AG04449 (cell line): Measurements from ENCODE around the gene TOM1L2.
A peak's percentile ranks its signal among the peaks of the same experiment; 100 is the strongest.

ENCODE experiments used
- CTCF ChIA-PET: fragments of 350-600 bp; formaldehyde crosslinking; extraction: SDS; loops from one replicate; lab custom pipeline; 2021; ENCODE audit warnings: antibody characterized with exemption; lab: Yijun Ruan, JAX
- POLR2A ChIA-PET: fragments of 400-600, 350-600 bp; formaldehyde crosslinking; extraction: SDS; loops from one replicate; lab custom pipeline; 2020; ENCODE audit warnings: antibody characterized with exemption, inconsistent platforms; lab: Yijun Ruan, JAX
- DNase-seq: peaks from one replicate; pipeline ENCODE4 v3.0.0-alpha.2; 2010; ENCODE audit warnings: low read depth, low spot score
- H3K4me3 ChIP-seq: 2 replicates; pipeline ENCODE4 v1.5.1; 2011; ENCODE audit warnings: low read depth, mild to moderate bottlenecking, control low read depth, low read length
- CTCF ChIP-seq: IDR thresholded peaks from one replicate; pipeline ENCODE4 v1.5.1; 2011; ENCODE audit warnings: mild to moderate bottlenecking, moderate library complexity, low read length, control low read depth, inconsistent platforms; ENCODE audit not compliant: insufficient read depth; ENCODE audit errors: missing control alignments

Gene TOM1L2

DNA sequence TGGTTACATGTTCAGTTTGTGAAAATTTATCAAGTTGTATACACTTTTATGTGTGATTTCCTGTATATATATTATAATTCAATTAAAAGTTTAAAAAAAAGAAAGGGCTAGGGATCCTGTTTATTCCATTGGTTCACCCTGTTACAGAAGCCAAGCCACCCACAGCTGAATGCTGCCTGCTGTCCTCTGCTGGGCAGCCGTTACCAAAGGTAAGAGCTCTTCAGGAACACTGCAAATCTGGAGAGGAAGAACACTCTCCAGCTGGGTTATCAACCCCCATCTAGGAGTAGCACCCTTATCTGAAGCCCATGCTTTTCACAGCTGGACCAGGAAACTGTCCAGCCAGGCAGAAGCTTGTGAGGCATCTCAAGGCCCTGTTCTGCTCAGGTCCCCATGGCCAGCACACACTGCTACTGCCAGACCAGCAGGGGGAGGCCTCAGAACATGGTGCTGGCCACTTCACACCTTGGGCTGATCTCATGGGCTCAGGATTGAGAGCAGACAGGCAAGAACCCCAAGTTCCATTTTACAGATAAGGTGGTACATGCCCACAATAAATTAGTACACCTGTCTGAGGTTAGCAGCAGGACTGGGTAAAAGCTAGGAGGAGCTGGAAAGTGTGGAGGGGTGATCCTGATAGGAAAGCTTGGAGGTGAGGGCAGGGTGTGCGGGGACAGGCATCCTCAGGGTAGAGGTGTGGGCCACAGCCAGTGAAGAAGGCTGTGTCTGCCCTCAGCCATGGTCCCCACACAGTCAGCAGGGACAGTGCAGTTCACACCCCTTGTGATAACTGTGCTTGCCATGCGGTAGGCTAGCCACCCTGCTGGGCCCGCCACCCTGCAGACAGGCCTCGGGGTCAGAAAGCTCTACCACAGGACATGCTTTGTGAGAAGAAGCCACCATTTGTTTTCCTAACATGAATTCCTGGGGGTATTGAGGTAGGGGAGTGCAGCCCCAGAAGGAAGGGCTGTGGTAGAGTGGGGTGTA, 81.1 kb downstream of the TOM1L2 start:
- POLR2A ChIA-PET: no interaction called here
- peak; percentile 91 for TF ChIP-seq CTCF
- H3K4me3 ChIP-seq: no peak overlapping the region
- CTCF ChIA-PET: interaction anchor here (0.7 to 8.8 kb wide), 34 partner anchors 8 to 208 kb away, joined by 3 to 167 read pairs (median 4); partner anchors contain the start of genes ATPAF2, DRC3, GID4 and TOM1L2
- no peak for DNase-seq

DNA sequence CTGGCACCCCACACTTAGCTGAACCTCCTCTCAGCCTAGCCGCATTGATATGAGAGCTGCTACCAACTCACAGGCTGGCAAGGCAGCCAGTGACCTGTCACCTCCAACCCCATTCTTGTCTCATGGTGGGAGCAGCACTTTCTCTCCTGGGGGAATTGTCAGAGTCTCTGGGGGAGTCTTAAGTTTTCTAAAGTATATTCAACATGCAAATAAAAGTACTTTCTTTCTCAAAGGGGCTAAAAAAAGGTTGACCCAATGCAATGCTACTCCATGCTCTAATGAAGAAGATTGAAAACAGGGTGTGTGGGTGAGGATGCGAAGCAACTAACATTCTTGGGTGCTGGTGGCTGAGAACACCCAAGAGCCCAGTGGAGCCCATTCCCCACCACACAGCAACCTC, 82.3 kb downstream of the TOM1L2 start:
- POLR2A ChIA-PET: no interaction called here
- no peak overlapping the region for H3K4me3 ChIP-seq
- CTCF ChIA-PET: interaction anchor here (0.9 to 8.8 kb wide), 11 partner anchors 10 to 148 kb away, joined by 3 to 167 read pairs (median 16); partner anchors contain the start of genes ATPAF2 and GID4
- TF ChIP-seq CTCF: no peak
- no peak for DNase-seq

- CTCF ChIA-PET: interaction anchor here (0.9 to 8.8 kb wide), 9 partner anchors 9 to 149 kb away, joined by 3 to 167 read pairs (median 5); no protein-coding TSS in a partner anchor
- H3K4me3 ChIP-seq: no peak overlapping the region
These were observed 83.4 kb downstream of the TOM1L2 start for GRCh38 chr17:17888821-17889220.

GRCh38 chr17:17888371-17888770, 83.8 kb downstream of the TOM1L2 start:
- H3K4me3 ChIP-seq: no peak overlapping the region
- CTCF ChIA-PET: interaction anchor here (0.9 to 8.8 kb wide), 10 partner anchors 9 to 150 kb away, joined by 3 to 167 read pairs (median 4); no protein-coding TSS in a partner anchor
- no peak for TF ChIP-seq CTCF
- no peak for DNase-seq
- POLR2A ChIA-PET: no interaction called here

More at GRCh38 chr17:17888821-17889220, 83.4 kb downstream of the TOM1L2 start:
- no peak for DNase-seq
- POLR2A ChIA-PET: no interaction called here
- peak; percentile 26 for TF ChIP-seq CTCF

GRCh38 chr17:17887752-17888304, 84.4 kb downstream of the TOM1L2 start:
- POLR2A ChIA-PET: no interaction called here
- DNase-seq: no peak

More at GRCh38 chr17:17887752-17888304, 84.4 kb downstream of the TOM1L2 start:
- CTCF ChIA-PET: interaction anchor here (0.8 to 8.8 kb wide), 12 partner anchors 10 to 207 kb away, joined by 3 to 167 read pairs (median 4); no protein-coding TSS in a partner anchor
- no peak for TF ChIP-seq CTCF
- no peak overlapping the region for H3K4me3 ChIP-seq
